HCT116 (cell line): Measurements from ENCODE around the gene KAZN. TPM values are rescaled to one million over a fixed set of nuclear protein-coding genes. Genes with fewer than 3 reads are reported as not detected.
A peak's percentile ranks its signal among the peaks of the same experiment; 100 is the strongest.

ENCODE experiments used
- ATAC-seq: fragments of 200-7000 bp; cut with Tn5 transposase; 2 replicates; pipeline ENCODE4 v1.9.1; 2020; ENCODE audit warnings: mild to moderate bottlenecking, moderate library complexity
- BruUV-seq: library from RNA; stranded (reverse); fragments of 400-500 nt; replicated peaks from 2 replicates; lab custom pipeline; 2021; lab: Mats Ljungman, UMichigan
- CTCF ChIA-PET: fragments of 300-600 bp; sonication (Branson Sonifier 250); formaldehyde crosslinking; loops from one replicate; lab custom pipeline; 2021; ENCODE audit warnings: antibody characterized with exemption; lab: Charles Lee
- POLR2A ChIA-PET: fragments of 300-600, 350-600 bp; sonication (Branson Sonifier 250); formaldehyde crosslinking; loops from one replicate; lab custom pipeline; 2021; ENCODE audit warnings: antibody characterized with exemption; lab: Charles Lee
- RAD21 ChIA-PET, 2 experiments: fragments of 300-600 bp; sonication (Branson Sonifier 250); formaldehyde crosslinking; loops; one replicate each; lab custom pipeline; 2023; ENCODE audit warnings: low total read pairs in 2 of 2; ENCODE audit not compliant: uncharacterized antibody in 2 of 2, unreplicated experiment in 2 of 2, low non-redundant PET in 1 of 2; lab: Charles Lee
- DNase-seq: peaks from one replicate; pipeline ENCODE4 v3.0.0-alpha.2; 2010; ENCODE audit warnings: low read depth, low spot score
- H2AFZ ChIP-seq: fragments of 200-600 bp; shearing (Covaris generic), sonication (generic); 2 replicates; pipeline ENCODE4 v1.6.1; 2017; ENCODE audit warnings: low read depth, mixed run types, mixed read lengths, antibody characterized with exemption, low read length; ENCODE audit not compliant: poor library complexity, severe bottlenecking
- H3K27ac ChIP-seq: 2 replicates; pipeline ENCODE4 v1.5.1; 2012; ENCODE audit warnings: low read depth, low read length
- H3K27me3 ChIP-seq: fragments of 200-600 bp; sonication (generic); 2 replicates; pipeline ENCODE4 v1.6.1; 2016; ENCODE audit warnings: mixed run types, low read length, mixed read lengths; ENCODE audit not compliant: insufficient read depth
- H3K36me3 ChIP-seq, 2 experiments: fragments of 200-500 bp in 1 of 2; fragments of 200-600 bp in 1 of 2; sonication (Bioruptor generic) in 1 of 2; sonication (generic) in 1 of 2; 2 replicates each; pipeline versions ENCODE4 v1.5.1 to v1.6.1; 2014 to 2016; ENCODE audit warnings: low read length in 2 of 2, inconsistent platforms in 1 of 2, mixed read lengths in 1 of 2, mixed run types in 1 of 2; ENCODE audit not compliant: insufficient read depth in 2 of 2, control insufficient read depth in 1 of 2
- H3K4me1 ChIP-seq, 2 experiments: fragments of 200-600 bp in 1 of 2; sonication (generic) in 1 of 2; 2 replicates each; pipeline versions ENCODE4 v1.5.1 to v1.6.1; 2012 to 2017; ENCODE audit warnings: low read length in 2 of 2, inconsistent platforms in 1 of 2, mild to moderate bottlenecking in 1 of 2, mixed read lengths in 1 of 2, mixed run types in 1 of 2, moderate library complexity in 1 of 2; ENCODE audit not compliant: insufficient read depth in 2 of 2, control insufficient read depth in 1 of 2
- H3K4me2 ChIP-seq: fragments of 200-600 bp; sonication (generic); 2 replicates; pipeline ENCODE4 v1.6.1; 2017; ENCODE audit warnings: mixed run types, low read length, mixed read lengths
- H3K4me3 ChIP-seq, 2 experiments: fragments of 200-600 bp in 1 of 2; sonication (generic) in 1 of 2; replicated peaks in 1 of 2; 2 replicates each; pipeline ENCODE4 v1.5.1; 2011 to 2016; ENCODE audit warnings: low read length in 2 of 2, control low read depth in 1 of 2, low read depth in 1 of 2, mild to moderate bottlenecking in 1 of 2, mixed read lengths in 1 of 2, mixed run types in 1 of 2
- H3K79me2 ChIP-seq: fragments of 200-600 bp; sonication (generic); 2 replicates; pipeline ENCODE4 v1.6.1; 2017; ENCODE audit warnings: mild to moderate bottlenecking, mixed run types, low read length, moderate library complexity, mixed read lengths; ENCODE audit not compliant: insufficient read depth
- H3K9ac ChIP-seq: fragments of 200-600 bp; sonication (generic); 2 replicates; pipeline ENCODE4 v1.6.1; 2016; ENCODE audit warnings: low read length, mixed read lengths
- H3K9me2 ChIP-seq: fragments of 200-600 bp; sonication (generic), shearing (Covaris generic); 2 replicates; pipeline ENCODE4 v1.6.1; 2017; ENCODE audit warnings: mixed run types, mild to moderate bottlenecking, moderate library complexity; ENCODE audit not compliant: insufficient read depth
- H3K9me3 ChIP-seq, 2 experiments: fragments of 200-500 bp in 1 of 2; fragments of 200-600 bp in 1 of 2; sonication (Bioruptor generic) in 1 of 2; sonication (generic) in 1 of 2; 2 replicates each; pipeline ENCODE4 v1.6.1; 2014 to 2017; ENCODE audit warnings: low read length in 2 of 2, mixed read lengths in 2 of 2, inconsistent platforms in 1 of 2, low read depth in 1 of 2, mild to moderate bottlenecking in 1 of 2, mixed run types in 1 of 2, moderate library complexity in 1 of 2; ENCODE audit not compliant: control insufficient read depth in 1 of 2, insufficient read depth in 1 of 2
- H4K20me1 ChIP-seq: fragments of 200-600 bp; sonication (generic), shearing (Covaris generic); 2 replicates; pipeline ENCODE4 v1.6.1; 2017; ENCODE audit warnings: mixed run types, mild to moderate bottlenecking, moderate library complexity; ENCODE audit not compliant: insufficient read depth
- ATF3 ChIP-seq: IDR thresholded peaks from 2 replicates; pipeline ENCODE4 v1.6.1; 2012
- CBX3 ChIP-seq: IDR thresholded peaks from 2 replicates; pipeline ENCODE4 v1.6.1; 2012; ENCODE audit warnings: low read depth
- CTCF ChIP-seq, 3 experiments: fragments of 200-600 bp in 1 of 3; sonication (generic) in 1 of 3; IDR thresholded peaks in 2 of 3; conservative IDR thresholded peaks in 1 of 3; 2 replicates each; pipeline ENCODE4 v1.5.1; 2012 to 2017; ENCODE audit warnings: low read depth in 2 of 3, low read length in 2 of 3, antibody characterized with exemption in 1 of 3, borderline replicate concordance in 1 of 3, control low read depth in 1 of 3, mild to moderate bottlenecking in 1 of 3, mixed read lengths in 1 of 3, mixed run types in 1 of 3, moderate library complexity in 1 of 3; ENCODE audit not compliant: insufficient read depth in 1 of 3
- ELF1 ChIP-seq: IDR thresholded peaks from 2 replicates; pipeline ENCODE4 v1.6.1; 2012; ENCODE audit warnings: low read depth, borderline replicate concordance
- EZH2 ChIP-seq: fragments of 200-600 bp; sonication (generic); IDR thresholded peaks from 2 replicates; pipeline ENCODE4 v1.6.1; 2017; ENCODE audit warnings: antibody characterized with exemption, mixed run types
- EZH2phosphoT487 ChIP-seq: fragments of 200-600 bp; IDR thresholded peaks from 2 replicates; pipeline ENCODE4 v1.6.1; 2018; ENCODE audit warnings: antibody characterized with exemption, borderline replicate concordance
- JUND ChIP-seq: IDR thresholded peaks from 2 replicates; pipeline ENCODE4 v1.6.1; 2012
- MAX ChIP-seq: IDR thresholded peaks from 2 replicates; pipeline ENCODE4 v1.6.1; 2012
- POLR2AphosphoS5 ChIP-seq: IDR thresholded peaks from 2 replicates; pipeline ENCODE4 v1.6.1; 2011; ENCODE audit warnings: mild to moderate bottlenecking, low read depth, low read length, moderate library complexity
- RAD21 ChIP-seq: IDR thresholded peaks from 2 replicates; pipeline ENCODE4 v1.6.1; 2012; ENCODE audit warnings: low read depth, mild to moderate bottlenecking
- SIN3A ChIP-seq: IDR thresholded peaks from 2 replicates; pipeline ENCODE4 v1.6.1; 2012; ENCODE audit warnings: low read depth
- SP1 ChIP-seq: IDR thresholded peaks from 2 replicates; pipeline ENCODE4 v1.6.1; 2012; ENCODE audit warnings: low read depth
- TCF7L2 ChIP-seq: IDR thresholded peaks from 2 replicates; pipeline ENCODE4 v1.7.0; 2011; ENCODE audit warnings: borderline replicate concordance, inconsistent platforms; ENCODE audit not compliant: insufficient read depth, insufficient read length; ENCODE audit errors: extremely low read depth
- YY1 ChIP-seq: IDR thresholded peaks from 2 replicates; pipeline ENCODE4 v1.6.1; 2011; ENCODE audit warnings: low read length, low read depth, moderate library complexity, mild to moderate bottlenecking; ENCODE audit not compliant: insufficient replicate concordance; ENCODE audit errors: extremely low read depth
- ZFX ChIP-seq: fragments of 450-650 bp; IDR thresholded peaks from 2 replicates; pipeline ENCODE4 v1.6.1; 2017
- intact Hi-C: fragments of 100-400 bp; cut with micrococcal nuclease; formaldehyde crosslinking; loops from 2 replicates; pipeline ENCODE4 v1.10.0; 2022
- total RNA-seq: library from RNA; stranded (reverse); gene quantifications from one replicate; pipeline ENCODE4 v1.2.1, GENCODE V29; 2021; ENCODE audit not compliant: unreplicated experiment

KAZN gene
- total RNA-seq, 1 experiment from 2014 or later: 13.4 TPM

- TF ChIP-seq CTCF (IDR thresholded peaks at IDR 0.05 in 2 of 3, conservative IDR thresholded peaks at IDR 0.05 in 1 of 3; ENCODE audit: borderline replicate concordance in 1 of 3, insufficient read depth in 1 of 3, low read depth in 2 of 3, low read length in 2 of 3): no peak
- no peak for TF ChIP-seq MAX
- TF ChIP-seq EZH2phosphoT487: no peak
- TF ChIP-seq CBX3: no peak
- no peak for TF ChIP-seq TCF7L2
- no peak for TF ChIP-seq ELF1
- TF ChIP-seq EZH2: no peak
These were observed 553.4 kb downstream of the KAZN start (continued) for GRCh38 chr1:15151871-15152270.

- no peaks in the 10 kb centered on the region for H3K36me3 ChIP-seq
- no peaks in the 10 kb centered on the region for H3K9me3 ChIP-seq
- no peak overlapping the region for H2AFZ ChIP-seq
- peak; percentile 45 to 84 (median 64) for TF ChIP-seq CTCF (IDR thresholded peaks at IDR 0.05 in 2 of 3, conservative IDR thresholded peaks at IDR 0.05 in 1 of 3; ENCODE audit: borderline replicate concordance in 1 of 3, insufficient read depth in 1 of 3, low read depth in 2 of 3, low read length in 2 of 3)
- TF ChIP-seq RAD21: peak; percentile 93
- peak; percentile 98 for TF ChIP-seq TCF7L2
- TF ChIP-seq JUND: no peak; the same call in 1 of the 2 replicates
- TF ChIP-seq POLR2AphosphoS5: peak; percentile 39; the same call in 1 of the 2 replicates
- peak; percentile 49 for TF ChIP-seq YY1
- TF ChIP-seq ATF3: no peak
- no peak; the same call in 1 of the 2 replicates for TF ChIP-seq ZFX
- peak; percentile 53; the same call in 1 of the 2 replicates for TF ChIP-seq SIN3A
- peak; percentile 84 for TF ChIP-seq MAX
- TF ChIP-seq SP1: peak; percentile 39
- H3K27me3 ChIP-seq: no peaks in the 10 kb centered on the region
- H3K4me2 ChIP-seq: peak overlapping the region; percentile 98
- H3K27ac ChIP-seq: peak overlapping the region; percentile 84
- ATAC-seq (peak; percentile 49), DNase-seq (peak; percentile 87)
- H3K4me3 ChIP-seq: peak overlapping the region; percentile 66 to 67
- ChIA-PET POLR2A (interaction anchor here (1.2 kb wide), 2 partner anchors 21 to 128 kb away, joined by 4 to 5 read pairs; no protein-coding TSS in a partner anchor), RAD21 (interaction anchor here (1.0 to 1.5 kb wide), 3 partner anchors 21 to 119 kb away, joined by 3 to 4 read pairs (median 3); no protein-coding TSS in a partner anchor), CTCF (interaction anchor here (0.9 to 4.1 kb wide), 14 partner anchors 8 to 171 kb away, joined by 3 to 26 read pairs (median 4); no protein-coding TSS in a partner anchor)
- intact Hi-C loops: loop anchor here (1.0 to 5.0 kb wide), 3 partner anchors 10 to 50 kb away; no protein-coding TSS in a partner anchor
- H3K4me1 ChIP-seq: peaks cover 8 to 26% of the 10 kb centered on the region in 2 experiments; a peak in 3 of 4 replicates
- H3K9ac ChIP-seq: peak overlapping the region; percentile 80
- BruUV-seq: no TSS peak
- H3K79me2 ChIP-seq: peaks cover 36% of the 10 kb centered on the region
- H3K9me2 ChIP-seq: no peaks in the 10 kb centered on the region
- H4K20me1 ChIP-seq: no peaks in the 10 kb centered on the region; the same call in 1 of the 2 replicates
These were observed 554.1 kb downstream of the KAZN start for GRCh38 chr1:15152318-15153183.
